GM19324 (cell line): Measurements from ENCODE around the gene ITGBL1.

Experiments
- ATAC-seq: cut with Tn5 transposase; IDR thresholded peaks from one replicate; pipeline ENCODE4 v1.9.1; 2021; ENCODE audit warnings: mild to moderate bottlenecking, moderate library complexity; ENCODE audit not compliant: unreplicated experiment, low FRiP score

The ITGBL1 gene, protein sequence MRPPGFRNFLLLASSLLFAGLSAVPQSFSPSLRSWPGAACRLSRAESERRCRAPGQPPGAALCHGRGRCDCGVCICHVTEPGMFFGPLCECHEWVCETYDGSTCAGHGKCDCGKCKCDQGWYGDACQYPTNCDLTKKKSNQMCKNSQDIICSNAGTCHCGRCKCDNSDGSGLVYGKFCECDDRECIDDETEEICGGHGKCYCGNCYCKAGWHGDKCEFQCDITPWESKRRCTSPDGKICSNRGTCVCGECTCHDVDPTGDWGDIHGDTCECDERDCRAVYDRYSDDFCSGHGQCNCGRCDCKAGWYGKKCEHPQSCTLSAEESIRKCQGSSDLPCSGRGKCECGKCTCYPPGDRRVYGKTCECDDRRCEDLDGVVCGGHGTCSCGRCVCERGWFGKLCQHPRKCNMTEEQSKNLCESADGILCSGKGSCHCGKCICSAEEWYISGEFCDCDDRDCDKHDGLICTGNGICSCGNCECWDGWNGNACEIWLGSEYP

DNA sequence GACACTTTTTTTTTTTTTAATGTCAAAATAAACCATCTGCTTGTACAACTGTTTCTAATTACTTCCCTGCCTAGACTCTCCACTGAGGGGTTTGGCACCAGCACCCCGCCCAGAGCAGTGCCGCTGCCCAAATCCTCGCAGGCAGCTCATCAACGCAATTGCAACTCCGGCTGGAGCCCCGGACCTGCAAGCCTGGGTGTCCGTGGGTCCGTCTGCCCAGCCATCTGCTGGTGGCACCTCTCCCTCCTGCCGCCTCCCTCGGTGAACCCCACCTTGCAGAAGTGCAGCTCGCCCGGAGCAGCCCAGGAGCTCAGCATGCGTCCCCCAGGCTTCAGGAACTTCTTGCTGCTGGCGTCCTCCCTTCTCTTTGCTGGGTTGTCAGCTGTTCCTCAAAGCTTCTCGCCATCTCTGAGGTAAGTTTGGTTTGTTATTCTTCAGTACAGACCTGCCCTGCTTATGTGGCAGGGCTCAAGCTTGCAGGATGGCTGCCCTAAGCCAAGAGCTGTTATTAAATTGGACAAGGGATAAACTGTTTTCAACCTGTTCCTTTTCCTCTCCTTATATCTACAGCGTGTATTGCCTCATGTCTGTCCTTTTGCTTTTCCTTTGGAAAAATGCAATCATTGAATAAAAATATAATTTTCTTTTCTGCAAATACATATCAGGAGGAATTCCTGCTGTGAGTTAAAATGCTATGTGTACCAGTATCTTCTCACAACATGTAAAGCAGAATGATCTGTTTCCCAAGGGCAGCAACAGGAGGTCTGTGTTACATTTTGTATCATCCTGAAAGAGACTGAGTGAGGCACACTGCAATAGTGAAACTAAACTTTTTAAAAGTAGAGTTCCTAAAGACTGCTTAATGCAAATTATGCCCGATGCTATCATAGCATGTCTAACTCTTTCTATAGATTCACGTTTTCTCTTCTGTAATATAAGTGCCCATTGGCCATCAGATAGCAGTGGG is at the start of gene ITGBL1:
Gene ITGBL1 (plus strand): TSS at position 157 of the 967 bp plus-strand sequence. CDS start 159 bp downstream, at position 316.
- peak; percentile 84 for ATAC-seq

DNA sequence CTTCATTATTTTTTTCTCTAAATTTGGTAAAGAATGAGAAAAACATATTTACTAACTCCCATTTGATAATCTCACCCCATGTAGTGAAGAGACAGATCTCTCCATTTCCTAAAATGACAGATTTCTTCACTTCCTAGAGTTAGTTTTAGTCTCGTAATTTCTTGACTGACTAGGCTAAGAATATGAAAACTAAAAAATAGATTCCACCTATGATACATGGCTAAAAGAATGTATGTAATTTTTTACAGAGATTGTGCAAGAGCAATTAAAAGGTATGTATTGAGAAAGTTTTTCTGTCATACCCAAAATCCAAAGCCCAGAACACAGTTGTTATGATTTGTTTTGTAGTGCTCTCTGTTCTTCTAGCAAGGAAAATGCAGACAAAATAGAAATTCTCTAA is 45.7 kb upstream of the ITGBL1 start:
- ATAC-seq, result no peak

DNA sequence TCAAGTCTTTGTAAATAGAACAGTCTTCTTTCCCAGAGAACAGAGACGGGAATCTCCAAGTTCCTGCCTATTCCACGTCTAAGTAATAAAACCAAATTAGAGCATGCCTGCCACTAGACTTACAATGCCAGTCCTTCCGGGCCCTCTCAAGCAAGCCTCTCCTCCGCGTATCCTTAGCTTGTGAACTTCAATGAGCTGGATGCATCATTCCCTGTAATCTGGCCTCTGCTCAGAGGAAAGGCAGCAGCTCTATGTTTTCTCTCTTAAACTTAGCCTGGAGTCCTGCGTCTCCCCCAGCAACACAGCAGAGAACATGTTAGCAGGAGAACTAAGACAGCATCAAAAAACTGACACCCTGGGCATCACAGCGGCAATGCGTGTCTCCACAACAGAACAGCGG is 44.3 kb upstream of the ITGBL1 start:
- no peak for ATAC-seq

- ATAC-seq, result no peak
Measured at GRCh38 chr13:101408992-101409656, 43.4 kb upstream of the ITGBL1 start.

DNA sequence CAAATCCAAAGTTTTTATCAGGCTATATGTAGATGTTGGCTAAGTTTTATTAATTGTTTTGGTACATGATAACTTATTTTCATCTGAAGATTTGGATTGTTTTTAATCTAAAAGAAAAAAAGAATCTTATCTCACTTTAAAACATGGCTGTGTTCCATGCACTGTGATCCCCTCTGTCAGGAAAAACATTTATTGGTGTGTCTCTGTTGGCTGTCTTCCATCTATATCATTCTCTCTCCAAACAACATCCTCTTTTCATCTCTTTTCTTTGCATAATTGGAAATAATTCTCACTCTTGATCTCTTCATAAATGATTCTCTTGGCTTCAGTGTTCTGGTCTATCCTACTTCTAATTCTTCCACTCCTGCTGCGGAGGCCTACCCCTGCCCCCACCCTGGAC is 40.4 kb upstream of the ITGBL1 start:
- ATAC-seq, result no peak

- peak; percentile 62 for ATAC-seq
Measured at GRCh38 chr13:101415358-101416174, 36.9 kb upstream of the ITGBL1 start.

- no peak for ATAC-seq
Measured at GRCh38 chr13:101416181-101417042, 36.1 kb upstream of the ITGBL1 start, which contains the start of gene NALCN. Gene NALCN (minus strand): TSS chr13:101416508. CDS start chr13:101399126, 17,382 bp downstream.

DNA sequence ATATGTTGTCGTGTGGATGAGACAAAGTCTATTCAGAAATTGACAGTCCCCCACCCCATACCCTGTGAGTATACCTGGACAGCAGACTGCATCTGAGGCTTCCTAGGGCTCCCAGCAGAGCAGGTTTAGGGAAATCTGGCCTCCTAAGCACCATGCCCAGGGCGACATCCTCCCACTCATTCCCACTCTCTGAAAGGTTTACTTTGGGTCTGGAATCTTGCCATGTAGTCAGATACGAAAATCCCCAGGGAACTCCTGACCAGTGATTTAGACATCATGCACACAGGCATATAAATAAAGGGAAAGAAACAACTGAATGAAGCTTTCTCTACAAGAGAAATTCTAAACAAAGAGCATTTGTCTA is 35.5 kb upstream of the ITGBL1 start:
- ATAC-seq, result no peak

GRCh38 chr13:101417501-101417900 is 35.0 kb upstream of the ITGBL1 start:
- ATAC-seq, result no peak

DNA sequence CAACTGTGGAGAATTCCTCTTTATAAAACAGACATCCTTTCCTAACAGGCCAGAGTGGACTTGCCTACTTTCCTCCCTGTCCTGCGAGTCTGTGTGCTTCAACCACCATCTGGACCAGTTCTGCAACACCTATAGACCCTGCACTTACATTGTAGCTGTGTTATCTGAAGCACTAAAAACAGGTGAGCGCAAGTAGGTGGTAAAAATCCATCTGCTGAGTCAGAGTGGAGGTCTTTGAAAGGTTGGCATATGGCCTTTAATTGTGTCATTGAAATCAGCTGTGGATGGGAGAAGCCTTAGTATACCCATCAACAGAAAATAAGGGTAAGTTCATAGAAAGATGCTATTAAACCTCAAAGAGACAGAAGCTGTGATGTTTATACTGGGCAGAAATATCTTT is 28.6 kb upstream of the ITGBL1 start:
- no peak for ATAC-seq

DNA sequence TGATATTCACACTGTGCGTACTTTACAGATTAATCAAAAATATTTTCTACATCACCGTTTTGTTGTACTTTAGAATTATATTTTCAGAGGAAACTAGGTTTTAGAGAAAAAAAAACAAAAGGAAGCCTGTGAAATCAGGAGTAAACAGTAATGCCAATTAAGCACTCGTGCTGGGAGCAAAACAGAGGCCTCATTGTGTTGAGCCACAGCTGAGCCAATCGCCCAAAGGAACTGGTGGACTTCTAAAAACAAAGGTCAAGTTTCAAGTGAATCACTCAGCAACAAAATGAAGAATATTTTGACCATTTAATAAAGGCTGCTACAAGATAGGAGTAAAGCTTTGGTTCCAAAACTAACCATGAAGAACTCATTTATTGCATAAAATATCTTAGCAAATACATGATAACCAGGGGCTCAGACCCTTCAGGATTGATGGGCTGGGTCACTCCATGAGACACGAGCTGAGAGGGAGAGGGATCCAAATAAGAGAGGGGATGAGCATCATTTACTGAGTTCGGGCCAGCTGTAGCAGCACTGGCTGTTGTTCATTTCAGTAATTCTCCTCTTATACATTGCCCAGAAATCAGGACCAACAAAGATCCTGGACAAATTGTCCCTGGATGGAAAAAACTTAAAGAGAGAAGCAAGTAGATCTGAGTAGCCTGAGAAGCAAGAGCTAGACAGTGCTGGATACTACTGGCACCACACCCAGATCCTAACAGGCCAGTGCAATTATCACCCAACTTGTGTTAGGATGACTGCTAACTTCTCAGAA is 27.9 kb upstream of the ITGBL1 start:
- ATAC-seq, result no peak

DNA sequence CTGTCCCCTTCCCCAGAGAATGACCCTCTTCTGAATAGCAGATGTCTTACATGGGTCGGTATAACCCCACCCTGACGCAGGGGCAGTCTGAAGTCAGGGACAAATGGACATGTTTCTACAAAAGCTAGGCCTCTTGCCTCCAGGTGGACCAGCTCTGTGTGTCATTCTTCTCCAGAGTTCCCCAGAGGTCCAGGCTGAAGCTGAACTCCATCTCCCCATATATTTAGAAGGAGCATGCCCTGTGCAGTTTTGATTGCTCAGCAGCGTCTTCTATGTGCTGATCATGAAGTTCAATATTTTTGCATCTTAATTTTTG is 27.4 kb upstream of the ITGBL1 start:
- no peak for ATAC-seq

DNA sequence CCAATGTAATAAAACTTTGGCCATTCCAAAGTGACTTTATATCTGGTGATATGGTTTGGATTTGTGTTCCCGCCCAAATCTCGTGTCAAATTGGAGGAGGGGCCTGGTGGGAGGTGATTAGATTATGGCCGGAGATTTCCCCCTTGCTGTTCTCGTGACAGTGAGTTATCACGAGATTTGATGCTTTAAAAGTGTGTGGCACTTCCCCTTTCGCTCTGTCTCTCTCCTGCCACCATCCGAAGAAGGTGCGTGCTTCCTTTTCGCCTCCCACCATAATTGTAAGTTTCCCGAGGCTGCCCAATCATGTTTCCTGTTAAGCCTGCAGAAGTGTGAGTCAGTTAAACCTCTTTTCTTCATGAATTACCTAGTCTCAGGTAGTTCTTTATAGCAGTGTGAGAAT is 26.9 kb upstream of the ITGBL1 start:
- ATAC-seq, result no peak

- ATAC-seq, result no peak
Measured at GRCh38 chr13:101429733-101430132, 22.7 kb upstream of the ITGBL1 start.

- no peak for ATAC-seq
Measured at GRCh38 chr13:101433895-101434294, 18.6 kb upstream of the ITGBL1 start.

GRCh38 chr13:101434486-101434885 is 18.0 kb upstream of the ITGBL1 start:
- no peak for ATAC-seq

- no peak for ATAC-seq
Measured at GRCh38 chr13:101447852-101448251, 4.6 kb upstream of the ITGBL1 start.
